ENCODE results near the gene TRAPPC10. TPM values are rescaled to one million over a fixed set of nuclear protein-coding genes. Genes with fewer than 3 reads are reported as not detected.
A peak's percentile ranks its signal among the peaks of the same experiment; 100 is the strongest.

Gene TRAPPC10
- total and polyA plus RNA-seq, 2 donors (not counting 1 experiment from before 2014, with no cell fraction given), result 15.4 to 22.0 TPM

- Histone ChIP-seq H3K9ac (ENCODE audit: insufficient read depth, low read length) (no peak overlapping the region), H4K20me1 (ENCODE audit: control insufficient read depth, extremely low read depth, insufficient read depth, low read length) (no peaks in the 10 kb centered on the region), H3K36me3 (ENCODE audit: control insufficient read depth, insufficient read depth, low read length) (peaks cover 10% of the 10 kb centered on the region), H3K79me2 (ENCODE audit: control insufficient read depth, insufficient read depth, low read length) (no peaks in the 10 kb centered on the region), H3K27me3 (ENCODE audit: control insufficient read depth, insufficient read depth, low read length) (no peaks in the 10 kb centered on the region), H3K4me1 (ENCODE audit: control insufficient read depth, extremely low read depth, insufficient read depth, low read length) (no peaks in the 10 kb centered on the region), H3K4me3 (replicated peaks in 1 of 4; ENCODE audit: control extremely low read depth in 1 of 4, insufficient read depth in 1 of 4, low read depth in 3 of 4, low read length in 4 of 4) (no peak overlapping the region), H3K27ac (ENCODE audit: insufficient read depth, low read length) (no peak overlapping the region), H2AFZ (ENCODE audit: low read length) (no peak overlapping the region), H3K9me3 (ENCODE audit: control insufficient read depth, insufficient read depth, low read depth, low read length) (no peaks in the 10 kb centered on the region), H3K4me2 (ENCODE audit: extremely low read depth, insufficient read depth, low read length) (no peak overlapping the region)
- DNase-seq (ENCODE audit: low read depth in 2 of 2), result no peak
- TF ChIP-seq EZH2 (IDR thresholded peaks at IDR 0.05; ENCODE audit: low read length, missing control alignments), result no peak
- TF ChIP-seq, protein P1, sequence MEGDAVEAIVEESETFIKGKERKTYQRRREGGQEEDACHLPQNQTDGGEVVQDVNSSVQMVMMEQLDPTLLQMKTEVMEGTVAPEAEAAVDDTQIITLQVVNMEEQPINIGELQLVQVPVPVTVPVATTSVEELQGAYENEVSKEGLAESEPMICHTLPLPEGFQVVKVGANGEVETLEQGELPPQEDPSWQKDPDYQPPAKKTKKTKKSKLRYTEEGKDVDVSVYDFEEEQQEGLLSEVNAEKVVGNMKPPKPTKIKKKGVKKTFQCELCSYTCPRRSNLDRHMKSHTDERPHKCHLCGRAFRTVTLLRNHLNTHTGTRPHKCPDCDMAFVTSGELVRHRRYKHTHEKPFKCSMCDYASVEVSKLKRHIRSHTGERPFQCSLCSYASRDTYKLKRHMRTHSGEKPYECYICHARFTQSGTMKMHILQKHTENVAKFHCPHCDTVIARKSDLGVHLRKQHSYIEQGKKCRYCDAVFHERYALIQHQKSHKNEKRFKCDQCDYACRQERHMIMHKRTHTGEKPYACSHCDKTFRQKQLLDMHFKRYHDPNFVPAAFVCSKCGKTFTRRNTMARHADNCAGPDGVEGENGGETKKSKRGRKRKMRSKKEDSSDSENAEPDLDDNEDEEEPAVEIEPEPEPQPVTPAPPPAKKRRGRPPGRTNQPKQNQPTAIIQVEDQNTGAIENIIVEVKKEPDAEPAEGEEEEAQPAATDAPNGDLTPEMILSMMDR (conservative IDR thresholded peaks at IDR 0.05 in 1 of 2, IDR thresholded peaks at IDR 0.05 in 1 of 2; ENCODE audit: low read depth in 1 of 2, low read length in 2 of 2), result no peak
Observed at GRCh38 chr21:43971992-43972255, 40.2 kb upstream of the TRAPPC10 start.

DNA sequence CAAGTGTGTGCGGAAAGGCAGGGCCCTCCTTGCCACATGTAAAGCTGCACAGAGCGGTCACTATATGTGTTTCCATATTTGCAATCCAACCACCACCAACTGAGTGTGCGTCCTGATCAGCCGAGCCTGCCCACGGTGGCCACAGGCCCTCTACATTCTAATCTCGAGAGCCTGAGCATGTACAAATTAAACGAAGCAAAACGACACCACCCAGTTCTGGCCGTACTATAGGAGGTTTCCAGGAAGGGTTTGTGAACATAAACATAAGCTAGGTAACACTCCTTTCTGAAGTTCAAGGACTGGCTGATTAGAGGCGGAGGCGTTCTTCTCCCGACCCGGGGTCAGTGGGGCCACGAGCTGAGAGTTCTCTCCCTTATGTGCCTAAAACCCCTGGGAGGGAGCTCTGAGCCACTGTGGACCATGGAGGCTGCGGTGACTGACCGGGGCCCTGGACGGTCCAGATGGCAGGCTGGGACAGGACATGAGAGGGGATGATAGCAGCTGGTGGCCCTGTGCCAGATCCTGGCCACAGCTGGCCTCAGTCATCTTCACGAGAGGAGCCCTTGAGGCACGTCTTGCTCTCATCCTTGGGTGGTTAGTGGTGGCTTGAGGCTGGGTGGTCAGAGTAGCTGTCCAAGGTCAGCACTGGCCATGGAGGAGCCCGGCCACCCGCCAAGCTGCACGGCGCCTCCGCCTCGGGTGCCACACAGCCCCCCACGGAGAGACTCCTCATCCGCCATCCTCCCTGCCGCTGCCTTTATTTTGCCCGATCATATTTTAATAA lies 39.1 kb upstream of the TRAPPC10 start:
- Histone ChIP-seq H2AFZ (ENCODE audit: low read length) (no peak overlapping the region), H3K9ac (ENCODE audit: insufficient read depth, low read length) (no peak overlapping the region), H3K27ac (ENCODE audit: insufficient read depth, low read length) (no peak overlapping the region), H3K9me3 (ENCODE audit: control insufficient read depth, insufficient read depth, low read depth, low read length) (no peaks in the 10 kb centered on the region), H3K79me2 (ENCODE audit: control insufficient read depth, insufficient read depth, low read length) (no peaks in the 10 kb centered on the region), H3K36me3 (ENCODE audit: control insufficient read depth, insufficient read depth, low read length) (peaks cover 8% of the 10 kb centered on the region), H3K27me3 (ENCODE audit: control insufficient read depth, insufficient read depth, low read length) (no peaks in the 10 kb centered on the region), H4K20me1 (ENCODE audit: control insufficient read depth, extremely low read depth, insufficient read depth, low read length) (no peaks in the 10 kb centered on the region), H3K4me2 (ENCODE audit: extremely low read depth, insufficient read depth, low read length) (no peak overlapping the region), H3K4me3 (replicated peaks in 1 of 4; ENCODE audit: control extremely low read depth in 1 of 4, insufficient read depth in 1 of 4, low read depth in 3 of 4, low read length in 4 of 4) (no peak overlapping the region), H3K4me1 (ENCODE audit: control insufficient read depth, extremely low read depth, insufficient read depth, low read length) (no peaks in the 10 kb centered on the region)
- DNase-seq (ENCODE audit: low read depth in 2 of 2), result peak in 1 of 2 donors; percentile 21
- TF ChIP-seq, protein P1 (conservative IDR thresholded peaks at IDR 0.05 in 1 of 2, IDR thresholded peaks at IDR 0.05 in 1 of 2; ENCODE audit: low read depth in 1 of 2, low read length in 2 of 2), result no peak
- TF ChIP-seq EZH2 (IDR thresholded peaks at IDR 0.05; ENCODE audit: low read length, missing control alignments), result no peak

DNA sequence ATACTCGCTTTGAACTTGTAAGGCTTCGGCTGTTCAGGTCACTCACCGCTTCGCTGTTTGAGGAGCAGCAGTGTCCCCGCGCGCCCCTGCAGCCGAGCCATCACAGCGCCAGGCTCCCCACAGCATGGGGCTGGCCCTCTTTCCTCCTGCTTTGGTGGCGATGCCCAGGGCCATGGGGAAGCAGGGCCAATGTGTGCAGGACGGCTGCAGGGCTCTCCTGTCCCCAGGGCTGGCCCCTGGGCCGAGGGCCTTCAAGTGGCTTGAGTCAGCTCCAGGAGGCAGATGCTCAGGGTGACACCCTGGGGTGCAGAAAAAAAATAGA lies 38.5 kb upstream of the TRAPPC10 start:
- Histone ChIP-seq H4K20me1 (ENCODE audit: control insufficient read depth, extremely low read depth, insufficient read depth, low read length) (no peaks in the 10 kb centered on the region), H3K9ac (ENCODE audit: insufficient read depth, low read length) (no peak overlapping the region), H3K36me3 (ENCODE audit: control insufficient read depth, insufficient read depth, low read length) (peaks cover 8% of the 10 kb centered on the region), H3K4me2 (ENCODE audit: extremely low read depth, insufficient read depth, low read length) (no peak overlapping the region), H3K27ac (ENCODE audit: insufficient read depth, low read length) (no peak overlapping the region), H3K79me2 (ENCODE audit: control insufficient read depth, insufficient read depth, low read length) (no peaks in the 10 kb centered on the region), H2AFZ (ENCODE audit: low read length) (no peak overlapping the region), H3K4me1 (ENCODE audit: control insufficient read depth, extremely low read depth, insufficient read depth, low read length) (no peaks in the 10 kb centered on the region), H3K4me3 (replicated peaks in 1 of 4; ENCODE audit: control extremely low read depth in 1 of 4, insufficient read depth in 1 of 4, low read depth in 3 of 4, low read length in 4 of 4) (no peak overlapping the region), H3K27me3 (ENCODE audit: control insufficient read depth, insufficient read depth, low read length) (no peaks in the 10 kb centered on the region), H3K9me3 (ENCODE audit: control insufficient read depth, insufficient read depth, low read depth, low read length) (no peaks in the 10 kb centered on the region)
- no peak for DNase-seq (ENCODE audit: low read depth in 2 of 2)
- TF ChIP-seq EZH2 (IDR thresholded peaks at IDR 0.05; ENCODE audit: low read length, missing control alignments), result no peak
- TF ChIP-seq, protein P1 (conservative IDR thresholded peaks at IDR 0.05 in 1 of 2, IDR thresholded peaks at IDR 0.05 in 1 of 2; ENCODE audit: low read depth in 1 of 2, low read length in 2 of 2), result no peak

All from fibroblast of lung (primary cell).